Keratinocyte (primary cell): ENCODE measurements around the gene DCDC2. TPM values are rescaled to one million over a fixed set of nuclear protein-coding genes. Genes with fewer than 3 reads are reported as not detected.
"Not testable (repeated sequence)": the region's sequence is repeated elsewhere in the genome, so short reads cannot be mapped to it uniquely, and the experiment has no call there.

Source experiments
- DNase-seq: peaks from one replicate; pipeline ENCODE4 v3.0.0-alpha.2; 2011; ENCODE audit warnings: low read depth, missing footprints, low spot score
- FAIRE-seq: peaks from 2 replicates; lab custom pipeline; 2011; peaks lifted over from hg19 to GRCh38; lab: Jason Lieb, UNC
- H2AFZ ChIP-seq: 2 replicates; pipeline ENCODE4 v1.6.0; 2012; ENCODE audit warnings: low read length, control low read depth, inconsistent platforms; ENCODE audit not compliant: control insufficient read depth
- H3K27ac ChIP-seq: 2 replicates; pipeline ENCODE4 v1.5.1; 2011; ENCODE audit warnings: low read length; ENCODE audit not compliant: control insufficient read depth, insufficient read depth
- H3K27me3 ChIP-seq: 3 replicates; pipeline ENCODE4 v1.6.0; 2011; ENCODE audit warnings: low read length; ENCODE audit not compliant: control insufficient read depth, insufficient read depth; ENCODE audit errors: extremely low read depth
- H3K36me3 ChIP-seq, 2 experiments: 2 replicates in 1 of 2; 3 replicates in 1 of 2; pipeline ENCODE4 v1.5.1; 2011; ENCODE audit warnings: low read length in 2 of 2, mild to moderate bottlenecking in 1 of 2; ENCODE audit not compliant: control insufficient read depth in 2 of 2, insufficient read depth in 2 of 2; ENCODE audit errors: extremely low read depth in 1 of 2
- H3K4me1 ChIP-seq: 3 replicates; pipeline ENCODE4 v1.5.1; 2011; ENCODE audit warnings: low read length; ENCODE audit not compliant: control insufficient read depth, insufficient read depth; ENCODE audit errors: extremely low read depth
- H3K4me2 ChIP-seq: 3 replicates; pipeline ENCODE4 v1.6.0; 2011; ENCODE audit warnings: low read depth, low read length; ENCODE audit not compliant: control insufficient read depth, insufficient read depth; ENCODE audit errors: extremely low read depth
- H3K4me3 ChIP-seq, 3 experiments: fragments of 200-600 bp in 1 of 3; sonication (generic) in 1 of 3; 2 replicates in 2 of 3; 3 replicates in 1 of 3; pipeline ENCODE4 v1.5.1; 2011 to 2016; ENCODE audit warnings: low read length in 3 of 3, mild to moderate bottlenecking in 3 of 3, control low read depth in 2 of 3, inconsistent platforms in 1 of 3, low read depth in 1 of 3, mixed read lengths in 1 of 3, mixed run types in 1 of 3, moderate library complexity in 1 of 3; ENCODE audit not compliant: control insufficient read depth in 2 of 3, insufficient read depth in 2 of 3; ENCODE audit errors: extremely low read depth in 1 of 3
- H3K79me2 ChIP-seq: 2 replicates; pipeline ENCODE4 v1.6.0; 2012; ENCODE audit warnings: low read length; ENCODE audit not compliant: control insufficient read depth, insufficient read depth
- H3K9ac ChIP-seq: 3 replicates; pipeline ENCODE4 v1.6.0; 2011; ENCODE audit warnings: low read length; ENCODE audit not compliant: control insufficient read depth, insufficient read depth; ENCODE audit errors: extremely low read depth
- H3K9me1 ChIP-seq: 3 replicates; pipeline ENCODE4 v1.6.0; 2011; ENCODE audit warnings: low read length; ENCODE audit not compliant: control insufficient read depth, insufficient read depth; ENCODE audit errors: extremely low read depth
- H3K9me3 ChIP-seq: 2 replicates; pipeline ENCODE4 v1.5.1; 2012; ENCODE audit warnings: low read depth, low read length; ENCODE audit not compliant: control insufficient read depth
- H4K20me1 ChIP-seq: 3 replicates; pipeline ENCODE4 v1.6.0; 2011; ENCODE audit warnings: low read length; ENCODE audit not compliant: control insufficient read depth, insufficient read depth; ENCODE audit errors: extremely low read depth
- EZH2 ChIP-seq: IDR thresholded peaks from one replicate; pipeline ENCODE4 v1.6.1; 2012; ENCODE audit warnings: inconsistent platforms, mild to moderate bottlenecking, low read length, moderate library complexity
- dilution Hi-C: fragments of 300-500 bp; cut with MboI; formaldehyde crosslinking; loops from one replicate; pipeline ENCODE4 v1.7.0; 2020; ENCODE audit warnings: low sequenced_read_pairs; ENCODE audit not compliant: extremely low pct_ligation_motif_present
- polyA plus RNA-seq, 5 experiments: library from polyadenylated mRNA; depleted of rRNA in 3 of 5; stranded (reverse) in 3 of 5; stranded (forward) in 1 of 5; unstranded in 1 of 5; fragments of >200 nt; gene quantifications; 1 replicate in 1 of 5; 2 replicates in 3 of 5; 3 replicates in 1 of 5; pipeline versions ENCODE4 v1.2.1 to v1.2.3, GENCODE V29; 2011 to 2012; ENCODE audit warnings: missing spikeins in 2 of 5, low read depth in 1 of 5, low replicate concordance in 1 of 5
- TF ChIP-seq, protein P1 (sequence below), 3 experiments: IDR thresholded peaks in 1 of 3; conservative IDR thresholded peaks in 1 of 3; optimal IDR thresholded peaks in 1 of 3; 2 replicates in 2 of 3; 3 replicates in 1 of 3; pipeline versions ENCODE3 to v1.5.1; 2011; ENCODE audit warnings: low read length in 3 of 3, mild to moderate bottlenecking in 3 of 3, moderate library complexity in 2 of 3, control low read depth in 1 of 3, inconsistent platforms in 1 of 3; ENCODE audit not compliant: insufficient read depth in 2 of 3; ENCODE audit errors: extremely low read depth in 1 of 3

DCDC2 gene
- polyA plus RNA-seq, 1 donor (not counting 4 experiments of a cell fraction or from before 2014, with no cell fraction given) = 0.10 TPM

- Histone ChIP-seq H3K9me1 (no peaks in the 10 kb centered on the region), H3K27ac (no peak overlapping the region), H4K20me1 (no peaks in the 10 kb centered on the region), H2AFZ (no peak overlapping the region), H3K36me3 (no peaks in the 10 kb centered on the region), H3K79me2 (no peaks in the 10 kb centered on the region), H3K27me3 (no peaks in the 10 kb centered on the region), H3K9ac (no peak overlapping the region), H3K4me1 (no peaks in the 10 kb centered on the region), H3K9me3 (no peaks in the 10 kb centered on the region), H3K4me2 (no peak overlapping the region), H3K4me3 (no peak overlapping the region)
- FAIRE-seq (no peak), DNase-seq (no peak)
- dilution Hi-C loops = no loop called here
- TF ChIP-seq, protein P1, sequence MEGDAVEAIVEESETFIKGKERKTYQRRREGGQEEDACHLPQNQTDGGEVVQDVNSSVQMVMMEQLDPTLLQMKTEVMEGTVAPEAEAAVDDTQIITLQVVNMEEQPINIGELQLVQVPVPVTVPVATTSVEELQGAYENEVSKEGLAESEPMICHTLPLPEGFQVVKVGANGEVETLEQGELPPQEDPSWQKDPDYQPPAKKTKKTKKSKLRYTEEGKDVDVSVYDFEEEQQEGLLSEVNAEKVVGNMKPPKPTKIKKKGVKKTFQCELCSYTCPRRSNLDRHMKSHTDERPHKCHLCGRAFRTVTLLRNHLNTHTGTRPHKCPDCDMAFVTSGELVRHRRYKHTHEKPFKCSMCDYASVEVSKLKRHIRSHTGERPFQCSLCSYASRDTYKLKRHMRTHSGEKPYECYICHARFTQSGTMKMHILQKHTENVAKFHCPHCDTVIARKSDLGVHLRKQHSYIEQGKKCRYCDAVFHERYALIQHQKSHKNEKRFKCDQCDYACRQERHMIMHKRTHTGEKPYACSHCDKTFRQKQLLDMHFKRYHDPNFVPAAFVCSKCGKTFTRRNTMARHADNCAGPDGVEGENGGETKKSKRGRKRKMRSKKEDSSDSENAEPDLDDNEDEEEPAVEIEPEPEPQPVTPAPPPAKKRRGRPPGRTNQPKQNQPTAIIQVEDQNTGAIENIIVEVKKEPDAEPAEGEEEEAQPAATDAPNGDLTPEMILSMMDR (optimal IDR thresholded peaks at IDR 0.05 in 1 of 3, IDR thresholded peaks at IDR 0.05 in 1 of 3, conservative IDR thresholded peaks at IDR 0.05 in 1 of 3; ENCODE audit: extremely low read depth in 1 of 3, insufficient read depth in 2 of 3, low read length in 3 of 3) = no peak
- no peak for TF ChIP-seq EZH2
These were observed 51.8 kb downstream of the DCDC2 start for GRCh38 chr6:24306038-24306437.

DNA sequence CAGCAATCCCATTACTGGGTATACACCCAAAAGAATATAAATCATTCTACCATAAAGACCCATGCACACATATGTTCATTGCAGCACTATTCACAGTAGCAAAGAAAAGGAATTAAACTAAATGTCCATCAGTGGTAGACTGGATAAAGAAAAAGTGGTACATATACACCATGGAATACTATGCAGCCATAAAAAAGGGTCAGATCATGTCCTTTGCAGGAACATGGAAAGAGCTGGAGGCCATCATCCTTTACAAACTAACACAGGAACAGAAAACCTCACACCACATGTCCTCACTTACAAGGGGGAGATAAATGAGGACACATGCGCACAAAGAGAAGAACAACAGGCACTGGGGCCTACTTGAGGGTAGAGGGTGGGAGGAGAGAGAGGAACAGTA is 60.9 kb downstream of the DCDC2 start:
- Histone ChIP-seq H3K36me3 (no peaks in the 10 kb centered on the region), H3K9me3 (no peaks in the 10 kb centered on the region), H3K27me3 (no peaks in the 10 kb centered on the region), H4K20me1 (no peaks in the 10 kb centered on the region), H3K9ac (no peak overlapping the region), H3K9me1 (no peaks in the 10 kb centered on the region), H3K4me3 (no peak overlapping the region), H3K79me2 (no peaks in the 10 kb centered on the region), H3K27ac (no peak overlapping the region), H3K4me1 (no peaks in the 10 kb centered on the region), H3K4me2 (no peak overlapping the region), H2AFZ (no peak overlapping the region)
- TF ChIP-seq, protein P1 (optimal IDR thresholded peaks at IDR 0.05 in 1 of 3, IDR thresholded peaks at IDR 0.05 in 1 of 3, conservative IDR thresholded peaks at IDR 0.05 in 1 of 3; ENCODE audit: extremely low read depth in 1 of 3, insufficient read depth in 2 of 3, low read length in 3 of 3) = no peak
- TF ChIP-seq EZH2 = no peak
- dilution Hi-C loops = loop anchor here (25.0 kb wide), 1 partner anchor 90 kb away; no protein-coding TSS in a partner anchor
- DNase-seq (no peak), FAIRE-seq (no peak)

- H3K4me1 ChIP-seq, H3K9me3 ChIP-seq, H3K9me1 ChIP-seq, H3K9ac ChIP-seq, H3K27ac ChIP-seq, H3K4me3 ChIP-seq, H4K20me1 ChIP-seq, H3K4me2 ChIP-seq, H3K36me3 ChIP-seq, DNase-seq, FAIRE-seq, H2AFZ ChIP-seq, H3K27me3 ChIP-seq, H3K79me2 ChIP-seq: not testable (repeated sequence)
- dilution Hi-C loops = loop anchor here (25.0 kb wide), 1 partner anchor 93 kb away; no protein-coding TSS in a partner anchor
These were observed 64.0 kb downstream of the DCDC2 start for GRCh38 chr6:24293852-24294251.
